DOHH2 (cell line): Measurements from ENCODE around the gene SPDYE2B.
"Not testable (repeated sequence)": the region's sequence is repeated elsewhere in the genome, so short reads cannot be mapped to it uniquely, and the experiment has no call there.

Source experiments
- EZH2phosphoT487 ChIP-seq: fragments of 200-600 bp; sonication (generic); IDR thresholded peaks from 2 replicates; pipeline ENCODE4 v1.6.1; 2017; ENCODE audit warnings: borderline replicate concordance, mild to moderate bottlenecking, antibody characterized with exemption, low read length, moderate library complexity, mixed read lengths
- TF ChIP-seq, protein P1 (sequence below): fragments of 200-600 bp; sonication (generic); IDR thresholded peaks from one replicate; pipeline ENCODE4 v1.5.1; 2014; ENCODE audit warnings: antibody characterized with exemption, mild to moderate bottlenecking, low read depth, low read length; ENCODE audit not compliant: poor library complexity, severe bottlenecking

DNA sequence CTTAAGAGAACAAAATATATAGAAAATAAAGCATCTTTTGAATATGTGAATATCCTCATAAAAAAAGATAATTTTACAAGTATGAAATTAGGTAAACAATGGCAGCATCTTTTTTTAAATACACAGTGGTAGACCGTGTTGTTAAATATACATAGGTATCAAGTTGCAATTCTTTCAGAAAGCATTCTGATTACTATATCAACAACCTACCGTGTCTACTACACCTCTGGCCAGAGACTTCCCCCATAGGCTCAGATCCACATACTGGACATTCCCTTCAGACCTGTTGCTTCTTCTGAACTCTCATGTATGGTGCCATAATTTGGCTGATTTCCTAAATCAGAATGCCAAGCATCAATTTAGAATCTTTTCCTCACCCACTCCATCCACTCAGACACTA is 43.9 kb downstream of the SPDYE2B start:
- TF ChIP-seq, protein P1, sequence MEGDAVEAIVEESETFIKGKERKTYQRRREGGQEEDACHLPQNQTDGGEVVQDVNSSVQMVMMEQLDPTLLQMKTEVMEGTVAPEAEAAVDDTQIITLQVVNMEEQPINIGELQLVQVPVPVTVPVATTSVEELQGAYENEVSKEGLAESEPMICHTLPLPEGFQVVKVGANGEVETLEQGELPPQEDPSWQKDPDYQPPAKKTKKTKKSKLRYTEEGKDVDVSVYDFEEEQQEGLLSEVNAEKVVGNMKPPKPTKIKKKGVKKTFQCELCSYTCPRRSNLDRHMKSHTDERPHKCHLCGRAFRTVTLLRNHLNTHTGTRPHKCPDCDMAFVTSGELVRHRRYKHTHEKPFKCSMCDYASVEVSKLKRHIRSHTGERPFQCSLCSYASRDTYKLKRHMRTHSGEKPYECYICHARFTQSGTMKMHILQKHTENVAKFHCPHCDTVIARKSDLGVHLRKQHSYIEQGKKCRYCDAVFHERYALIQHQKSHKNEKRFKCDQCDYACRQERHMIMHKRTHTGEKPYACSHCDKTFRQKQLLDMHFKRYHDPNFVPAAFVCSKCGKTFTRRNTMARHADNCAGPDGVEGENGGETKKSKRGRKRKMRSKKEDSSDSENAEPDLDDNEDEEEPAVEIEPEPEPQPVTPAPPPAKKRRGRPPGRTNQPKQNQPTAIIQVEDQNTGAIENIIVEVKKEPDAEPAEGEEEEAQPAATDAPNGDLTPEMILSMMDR = not testable (repeated sequence)
- TF ChIP-seq EZH2phosphoT487 = not testable (repeated sequence)
